Activated B cell treated with CpG ODN at 0.5 μM for 24 hours (primary cell): ENCODE data around the gene PTDSS2. TPM values are rescaled to one million over a fixed set of nuclear protein-coding genes. Genes with fewer than 3 reads are reported as not detected.

Experiments used
- ATAC-seq: fragments of 200-7000 bp; cut with Tn5 transposase; one replicate; pipeline ENCODE4 v1.10.0; 2021; ENCODE audit warnings: low read depth, mild to moderate bottlenecking, moderate library complexity
- CTCF ChIA-PET: fragments of 350-600 bp; sonication (Branson Sonifier 250); formaldehyde crosslinking; loops from one replicate; lab custom pipeline; 2021; ENCODE audit warnings: antibody characterized with exemption; lab: Charles Lee
- POLR2A ChIA-PET: fragments of 350-600 bp; sonication (Branson Sonifier 250); formaldehyde crosslinking; loops from one replicate; lab custom pipeline; 2021; ENCODE audit warnings: antibody characterized with exemption; lab: Charles Lee
- DNase-seq: peaks from one replicate; pipeline ENCODE4 v3.0.0; 2022
- H3K27ac Mint-ChIP-seq: one replicate; pipeline ENCODE4 v1.8.0; 2020; ENCODE audit warnings: mixed read lengths
- H3K27me3 Mint-ChIP-seq: one replicate; pipeline ENCODE4 v1.8.0; 2021; ENCODE audit warnings: mixed read lengths
- H3K36me3 Mint-ChIP-seq: one replicate; pipeline ENCODE4 v1.8.0; 2021; ENCODE audit warnings: low read depth, mixed read lengths
- H3K4me1 Mint-ChIP-seq: one replicate; pipeline ENCODE4 v1.8.0; 2021; ENCODE audit warnings: mixed read lengths
- H3K4me3 Mint-ChIP-seq: one replicate; pipeline ENCODE4 v1.8.0; 2020; ENCODE audit warnings: mild to moderate bottlenecking, mixed read lengths
- H3K9me3 Mint-ChIP-seq: one replicate; pipeline ENCODE4 v1.8.0; 2020; ENCODE audit warnings: mixed read lengths
- intact Hi-C: fragments of 100-400 bp; cut with micrococcal nuclease; formaldehyde crosslinking; loops from one replicate; pipeline ENCODE4 v1.15.1; 2024
- total RNA-seq: library from RNA; stranded (reverse); gene quantifications from 2 replicates; pipeline ENCODE4 v1.2.3, GENCODE V29; 2022
- TF ChIP-seq, protein P1 (sequence below): fragments of 200-600 bp; IDR thresholded peaks from one replicate; pipeline ENCODE4 v1.8.0; 2022; ENCODE audit warnings: antibody characterized with exemption, mild to moderate bottlenecking

The PTDSS2 gene
- total RNA-seq, 1 donor from 2014 or later, result 22.0 TPM

GRCh38 chr11:473962-474785, 24.1 kb downstream of the PTDSS2 start:
- ChIA-PET CTCF (no interaction called here), POLR2A (no interaction called here)
- intact Hi-C loops, result no loop called here
- H3K27me3 Mint-ChIP-seq, result no peaks in the 10 kb centered on the region
- DNase-seq (no peak), ATAC-seq (no peak)
- H3K4me3 Mint-ChIP-seq, result no peak overlapping the region
- H3K4me1 Mint-ChIP-seq, result no peaks in the 10 kb centered on the region
- no peak overlapping the region for H3K27ac Mint-ChIP-seq
- no peaks in the 10 kb centered on the region for H3K9me3 Mint-ChIP-seq
- peaks cover 2% of the 10 kb centered on the region for H3K36me3 Mint-ChIP-seq
- TF ChIP-seq, protein P1, sequence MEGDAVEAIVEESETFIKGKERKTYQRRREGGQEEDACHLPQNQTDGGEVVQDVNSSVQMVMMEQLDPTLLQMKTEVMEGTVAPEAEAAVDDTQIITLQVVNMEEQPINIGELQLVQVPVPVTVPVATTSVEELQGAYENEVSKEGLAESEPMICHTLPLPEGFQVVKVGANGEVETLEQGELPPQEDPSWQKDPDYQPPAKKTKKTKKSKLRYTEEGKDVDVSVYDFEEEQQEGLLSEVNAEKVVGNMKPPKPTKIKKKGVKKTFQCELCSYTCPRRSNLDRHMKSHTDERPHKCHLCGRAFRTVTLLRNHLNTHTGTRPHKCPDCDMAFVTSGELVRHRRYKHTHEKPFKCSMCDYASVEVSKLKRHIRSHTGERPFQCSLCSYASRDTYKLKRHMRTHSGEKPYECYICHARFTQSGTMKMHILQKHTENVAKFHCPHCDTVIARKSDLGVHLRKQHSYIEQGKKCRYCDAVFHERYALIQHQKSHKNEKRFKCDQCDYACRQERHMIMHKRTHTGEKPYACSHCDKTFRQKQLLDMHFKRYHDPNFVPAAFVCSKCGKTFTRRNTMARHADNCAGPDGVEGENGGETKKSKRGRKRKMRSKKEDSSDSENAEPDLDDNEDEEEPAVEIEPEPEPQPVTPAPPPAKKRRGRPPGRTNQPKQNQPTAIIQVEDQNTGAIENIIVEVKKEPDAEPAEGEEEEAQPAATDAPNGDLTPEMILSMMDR, result no peak

GRCh38 chr11:474914-475506, 24.9 kb downstream of the PTDSS2 start:
- Mint-ChIP-seq H3K36me3 (peaks cover 2% of the 10 kb centered on the region), H3K9me3 (no peaks in the 10 kb centered on the region), H3K27ac (no peak overlapping the region), H3K4me3 (no peak overlapping the region), H3K27me3 (no peaks in the 10 kb centered on the region), H3K4me1 (no peaks in the 10 kb centered on the region)
- DNase-seq, result no peak
- ATAC-seq, result no peak
- TF ChIP-seq, protein P1, result no peak
- ChIA-PET POLR2A (no interaction called here), CTCF (no interaction called here)
- intact Hi-C loops, result no loop called here

- TF ChIP-seq, protein P1, result no peak
- DNase-seq, result no peak
- H3K4me1 Mint-ChIP-seq, result no peaks in the 10 kb centered on the region
- ChIA-PET POLR2A (no interaction called here), CTCF (no interaction called here)
- ATAC-seq, result no peak
- H3K9me3 Mint-ChIP-seq, result no peaks in the 10 kb centered on the region
- H3K27ac Mint-ChIP-seq, result no peak overlapping the region
- H3K27me3 Mint-ChIP-seq, result no peaks in the 10 kb centered on the region
- intact Hi-C loops, result no loop called here
- H3K36me3 Mint-ChIP-seq, result peaks cover 2% of the 10 kb centered on the region
- H3K4me3 Mint-ChIP-seq, result no peak overlapping the region
Measured at GRCh38 chr11:475941-476340, 25.9 kb downstream of the PTDSS2 start.

GRCh38 chr11:476416-476815, 26.3 kb downstream of the PTDSS2 start:
- no peak for ATAC-seq
- peaks cover 3% of the 10 kb centered on the region for H3K36me3 Mint-ChIP-seq
- TF ChIP-seq, protein P1, result no peak
- no peak overlapping the region for H3K27ac Mint-ChIP-seq
- no peaks in the 10 kb centered on the region for H3K27me3 Mint-ChIP-seq
- no peaks in the 10 kb centered on the region for H3K9me3 Mint-ChIP-seq
- ChIA-PET POLR2A (no interaction called here), CTCF (no interaction called here)
- H3K4me1 Mint-ChIP-seq, result no peaks in the 10 kb centered on the region
- intact Hi-C loops, result no loop called here
- no peak for DNase-seq
- H3K4me3 Mint-ChIP-seq, result no peak overlapping the region

DNA sequence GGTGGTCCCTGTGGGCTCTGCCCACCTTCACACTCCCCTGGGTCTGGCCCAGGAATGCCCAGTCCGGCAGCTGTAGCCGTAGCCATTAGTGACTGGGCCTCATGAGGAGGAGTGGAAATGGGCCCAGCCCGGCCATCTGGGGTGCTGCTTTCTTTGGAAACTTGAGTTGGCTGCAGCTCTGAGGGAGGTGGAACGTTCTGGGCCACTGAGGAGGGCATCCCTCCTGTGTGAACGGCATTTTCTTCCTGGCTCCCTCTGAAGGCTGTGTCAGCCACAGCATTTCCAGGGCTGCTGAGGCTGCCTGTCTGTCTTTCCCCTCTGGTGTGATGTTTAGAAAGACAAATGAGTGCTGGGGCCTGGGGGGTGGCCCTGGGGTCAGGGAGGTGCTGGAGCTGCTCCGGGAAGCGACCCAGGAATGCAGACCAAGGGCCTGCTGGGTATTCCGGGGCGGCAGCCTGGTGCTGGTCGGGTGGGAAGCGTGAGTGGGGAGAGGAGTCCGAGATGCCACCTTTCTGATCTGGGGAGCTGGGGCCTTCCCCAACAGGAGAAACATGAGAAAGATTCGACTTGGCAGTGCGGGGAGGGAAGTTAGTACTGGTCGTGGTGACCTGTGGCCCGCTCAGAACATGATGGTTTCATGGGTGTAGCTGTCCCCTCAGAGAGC, 27.1 kb downstream of the PTDSS2 start:
- ChIA-PET POLR2A (no interaction called here), CTCF (no interaction called here)
- H3K36me3 Mint-ChIP-seq, result peaks cover 4% of the 10 kb centered on the region
- H3K9me3 Mint-ChIP-seq, result no peaks in the 10 kb centered on the region
- no peak overlapping the region for H3K4me3 Mint-ChIP-seq
- DNase-seq (no peak), ATAC-seq (no peak)
- no peaks in the 10 kb centered on the region for H3K27me3 Mint-ChIP-seq
- TF ChIP-seq, protein P1, result no peak
- H3K4me1 Mint-ChIP-seq, result no peaks in the 10 kb centered on the region
- H3K27ac Mint-ChIP-seq, result no peak overlapping the region
- intact Hi-C loops, result no loop called here
